GM19239 (cell line): ENCODE data around the gene FAM200A.
"Not testable (repeated sequence)": the region's sequence is repeated elsewhere in the genome, so short reads cannot be mapped to it uniquely, and the experiment has no call there.

Experiments used
- DNase-seq: peaks from one replicate; pipeline ENCODE4 v3.0.0; 2011; ENCODE audit warnings: low spot score; ENCODE audit not compliant: insufficient read length
- FAIRE-seq: peaks from 2 replicates; lab custom pipeline; 2011; peaks lifted over from hg19 to GRCh38; lab: Jason Lieb, UNC

The FAM200A gene

GRCh38 chr7:99560834-99561736 is 9.2 kb upstream of the FAM200A start:
- FAIRE-seq (no peak), DNase-seq (no peak)

GRCh38 chr7:99559175-99559915 is 7.4 kb upstream of the FAM200A start:
- DNase-seq, result no peak
- no peak for FAIRE-seq

GRCh38 chr7:99558306-99559174 is 6.6 kb upstream of the FAM200A start, which contains the start of gene ZNF655:
Gene ZNF655, plus strand, starts transcription at chr7:99558642. Its CDS starts 1,918 bp downstream, at chr7:99560560.
- FAIRE-seq (peak; percentile 72), DNase-seq (peak; percentile 82)

DNA sequence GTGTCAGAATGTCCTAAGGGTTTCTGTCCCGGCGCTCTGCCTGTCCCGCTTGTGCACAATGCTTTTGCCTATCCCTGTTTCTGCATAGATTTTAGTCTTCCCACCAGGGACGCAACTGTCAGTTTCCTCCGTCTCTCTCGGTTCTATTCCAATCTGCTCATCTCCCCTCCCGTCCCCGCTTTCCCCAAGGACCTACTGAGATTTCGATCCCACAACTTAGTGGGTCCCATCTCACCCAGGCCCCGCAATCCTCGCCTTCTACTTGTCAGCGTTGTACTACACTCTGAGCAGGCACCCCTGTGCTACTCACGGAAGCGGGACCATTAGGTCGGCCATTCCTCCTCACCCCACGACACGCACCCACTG is 6.0 kb upstream of the FAM200A start:
- no peak for FAIRE-seq
- no peak for DNase-seq

- no peak for FAIRE-seq
- DNase-seq, result no peak
Measured at GRCh38 chr7:99557196-99557607, 5.3 kb upstream of the FAM200A start.

DNA sequence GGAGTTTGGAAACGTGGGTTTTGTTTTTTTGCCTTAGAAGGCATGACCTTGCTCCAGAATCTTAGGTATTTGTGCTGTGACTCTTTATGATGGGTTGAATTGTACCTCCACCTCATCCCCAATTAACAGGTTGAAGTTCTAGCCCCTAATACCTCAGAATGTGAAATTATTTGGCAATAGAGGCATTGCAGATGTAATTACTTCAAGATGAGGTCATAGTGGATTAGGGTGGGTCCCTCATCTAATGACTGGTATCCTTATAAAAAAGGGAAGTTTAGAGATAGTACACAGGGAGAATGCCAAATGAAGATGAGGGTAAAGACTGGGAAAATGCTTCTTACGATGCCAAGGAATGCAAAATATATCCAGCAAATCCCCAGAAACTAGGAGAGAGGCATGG is 3.0 kb upstream of the FAM200A start:
- no peak for DNase-seq
- no peak for FAIRE-seq

GRCh38 chr7:99553039-99553438 is 1.1 kb upstream of the FAM200A start:
- no peak for FAIRE-seq
- DNase-seq, result no peak

DNA sequence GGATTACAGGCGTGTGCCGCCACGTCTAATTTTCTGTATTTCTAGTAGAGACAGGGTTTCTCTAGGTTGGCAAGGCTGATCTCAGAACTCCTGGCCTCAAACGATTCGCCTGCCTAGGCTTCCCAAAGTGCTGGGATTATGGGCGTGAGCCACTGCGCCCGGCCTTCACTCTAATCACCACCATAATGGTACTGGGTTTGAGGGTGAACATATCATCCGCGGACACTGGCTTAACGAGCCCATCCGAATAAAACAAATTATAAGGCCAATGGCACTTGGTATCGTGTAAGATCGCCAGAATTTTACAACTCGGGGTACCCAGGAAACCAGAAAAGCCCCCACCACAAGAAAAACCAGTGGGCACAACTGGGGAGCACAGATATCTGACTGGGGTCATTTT is 580 bp downstream of the FAM200A start:
- DNase-seq (no peak), FAIRE-seq (no peak)

GRCh38 chr7:99549545-99549944 is 2.4 kb downstream of the FAM200A start:
- not testable (repeated sequence) for FAIRE-seq, DNase-seq

GRCh38 chr7:99545308-99545707 is 6.6 kb downstream of the FAM200A start:
- DNase-seq, FAIRE-seq: not testable (repeated sequence)

GRCh38 chr7:99543916-99544315 is 8.0 kb downstream of the FAM200A start:
- DNase-seq (no peak), FAIRE-seq (no peak)

DNA sequence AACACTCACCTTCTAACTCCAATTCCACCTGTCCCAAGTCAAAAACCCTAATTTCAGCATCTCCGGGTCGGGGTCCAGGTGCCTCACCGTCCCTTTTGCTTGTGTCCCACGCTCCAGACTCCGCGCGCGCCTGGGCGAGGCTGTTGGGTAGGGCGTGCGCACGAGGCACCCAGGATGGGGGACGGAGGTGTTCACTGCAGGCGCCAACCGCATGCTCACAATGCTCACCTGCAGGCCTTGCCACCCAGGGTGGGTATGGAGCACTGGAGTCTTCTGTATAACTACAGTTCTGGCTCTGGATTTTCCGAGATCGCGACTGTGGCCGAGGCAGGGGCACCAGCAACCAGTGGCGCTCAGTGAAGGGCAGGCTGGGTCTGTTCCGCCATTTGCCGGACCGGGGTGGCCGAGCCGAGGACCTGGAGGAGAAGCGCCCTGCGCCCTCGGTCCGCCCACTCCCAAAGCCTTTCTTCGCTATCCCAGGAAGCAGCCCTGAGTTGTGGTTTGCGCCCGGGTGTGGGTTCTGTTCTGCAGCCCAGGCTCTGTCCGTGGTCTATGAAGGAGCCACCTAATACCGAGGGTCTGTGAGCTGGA is 8.7 kb downstream of the FAM200A start:
- DNase-seq (no peak), FAIRE-seq (no peak)

DNA sequence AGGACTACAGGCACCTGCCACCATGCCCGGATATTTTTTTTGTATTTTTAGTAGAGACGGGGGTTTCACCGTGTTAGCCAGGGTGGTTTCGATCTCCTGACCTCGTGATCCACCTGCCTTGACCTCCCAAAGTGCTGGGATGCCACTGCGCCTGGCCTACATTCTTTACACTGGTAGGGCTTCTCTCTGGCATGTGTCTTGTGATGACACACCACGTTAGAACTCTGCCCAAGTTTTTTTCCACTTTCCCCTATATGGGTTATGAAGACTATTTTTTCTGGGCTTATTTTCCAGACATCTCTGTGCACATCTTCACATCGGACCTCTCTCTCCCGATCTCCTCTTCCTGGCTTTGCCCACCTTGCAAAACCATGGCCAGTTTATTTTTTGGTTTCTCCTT is 10.7 kb downstream of the FAM200A start:
- FAIRE-seq, result no peak
- no peak for DNase-seq

- DNase-seq (no peak), FAIRE-seq (no peak)
Measured at GRCh38 chr7:99540542-99540941, 11.4 kb downstream of the FAM200A start.

DNA sequence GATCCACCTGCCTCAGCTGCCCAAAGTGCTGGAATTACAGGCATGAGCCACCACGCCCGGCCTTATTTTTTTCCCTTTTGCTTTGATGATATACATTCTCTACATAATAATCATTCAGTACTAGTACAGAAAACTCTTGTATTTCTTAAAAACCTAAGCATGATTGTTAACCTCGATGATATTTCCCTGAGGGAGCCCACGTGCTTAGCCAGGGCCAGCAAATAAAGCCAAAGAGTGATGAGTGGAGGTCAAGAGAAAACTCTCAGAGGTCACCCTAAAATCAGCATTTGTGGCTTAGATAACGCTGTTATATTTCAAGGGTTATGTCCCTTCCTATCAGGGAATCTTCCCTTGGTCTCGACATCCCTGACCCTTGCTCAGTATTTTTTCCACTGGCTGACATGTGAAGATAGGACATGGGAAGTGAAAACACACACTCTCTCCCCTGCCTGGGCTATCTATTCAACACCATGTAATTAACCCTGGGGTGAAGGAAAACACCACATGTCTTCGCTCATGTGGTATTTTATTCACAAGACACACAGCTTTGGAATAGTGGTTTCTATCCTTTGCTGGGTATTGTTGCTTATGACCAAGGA is 12.6 kb downstream of the FAM200A start:
- DNase-seq, result no peak
- FAIRE-seq, result no peak

DNA sequence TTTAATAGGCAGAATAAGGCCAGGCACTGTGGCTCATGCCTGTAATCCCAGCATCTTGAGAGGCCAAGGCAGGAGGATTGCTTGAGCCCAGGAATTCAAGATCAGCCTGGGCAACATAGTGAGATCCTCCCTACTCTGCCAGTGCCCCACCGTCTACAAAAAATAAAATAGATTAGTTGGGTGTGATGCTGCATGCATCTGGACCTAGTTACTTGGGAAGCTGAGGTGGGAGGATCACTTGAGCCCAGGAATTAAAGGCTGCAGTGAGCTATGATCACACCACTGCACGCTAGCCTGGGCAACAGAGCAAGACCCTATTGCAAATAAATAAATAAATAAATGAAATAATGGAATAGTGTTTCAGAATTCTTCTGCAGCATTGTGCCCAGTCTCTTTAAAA is 16.2 kb downstream of the FAM200A start:
- no peak for FAIRE-seq
- DNase-seq, result no peak

DNA sequence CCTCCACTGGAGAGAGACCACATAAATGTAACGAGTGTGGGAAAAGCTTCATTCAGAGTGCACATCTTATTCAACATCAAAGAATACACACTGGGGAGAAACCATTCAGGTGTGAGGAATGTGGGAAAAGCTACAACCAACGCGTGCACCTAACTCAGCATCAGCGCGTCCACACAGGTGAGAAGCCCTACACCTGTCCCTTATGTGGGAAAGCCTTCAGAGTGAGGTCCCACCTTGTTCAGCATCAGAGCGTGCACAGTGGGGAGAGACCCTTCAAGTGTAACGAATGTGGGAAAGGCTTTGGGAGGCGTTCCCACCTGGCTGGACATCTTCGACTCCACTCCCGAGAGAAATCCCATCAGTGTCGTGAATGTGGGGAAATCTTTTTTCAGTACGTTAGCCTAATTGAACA is 20.6 kb downstream of the FAM200A start:
- FAIRE-seq (no peak), DNase-seq (no peak)

DNA sequence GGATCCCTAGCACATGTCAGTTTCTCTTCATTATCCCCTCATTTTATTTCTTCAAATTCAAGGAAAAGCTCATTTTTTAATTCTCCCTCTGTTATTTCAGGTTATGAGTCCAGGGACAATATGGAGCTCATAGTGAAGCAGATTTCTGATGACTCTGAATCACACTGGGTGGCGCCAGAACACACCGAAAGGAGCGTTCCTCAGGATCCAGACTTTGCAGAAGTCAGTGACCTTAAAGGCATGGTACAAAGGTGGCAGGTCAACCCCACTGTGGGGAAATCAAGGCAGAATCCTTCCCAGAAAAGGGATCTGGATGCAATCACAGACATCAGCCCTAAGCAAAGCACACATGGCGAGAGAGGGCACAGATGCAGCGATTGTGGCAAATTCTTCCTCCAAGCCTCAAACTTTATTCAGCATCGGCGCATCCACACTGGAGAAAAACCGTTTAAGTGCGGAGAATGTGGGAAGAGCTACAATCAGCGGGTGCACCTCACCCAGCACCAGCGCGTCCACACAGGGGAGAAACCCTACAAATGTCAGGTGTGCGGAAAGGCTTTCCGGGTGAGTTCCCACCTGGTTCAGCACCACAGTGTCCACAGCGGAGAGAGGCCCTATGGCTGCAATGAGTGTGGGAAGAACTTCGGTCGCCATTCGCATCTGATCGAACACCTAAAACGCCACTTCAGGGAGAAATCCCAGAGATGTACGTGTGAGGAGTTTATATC is 26.0 kb downstream of the FAM200A start:
- no peak for FAIRE-seq

DNA sequence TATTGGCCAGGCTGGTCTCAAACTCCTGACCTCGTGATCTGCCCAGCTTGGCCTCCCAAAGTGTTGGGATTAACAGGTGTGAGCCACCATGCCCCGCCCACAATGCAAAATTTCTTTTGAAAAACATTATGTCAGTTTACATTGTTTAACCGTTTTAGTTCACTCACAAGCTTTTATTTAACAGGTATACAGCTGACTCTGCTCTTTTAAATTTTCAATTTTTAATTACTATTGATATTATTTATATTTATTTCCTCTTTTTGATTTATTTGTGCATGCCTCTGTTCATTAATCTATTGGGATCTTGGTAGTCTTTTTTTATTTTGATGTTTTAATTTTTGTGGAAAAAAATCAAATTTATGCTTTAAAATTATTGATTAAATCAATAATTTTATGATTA is 30.5 kb downstream of the FAM200A start:
- DNase-seq (no peak), FAIRE-seq (no peak)

More for the DNA sequence above, 26.0 kb downstream of the FAM200A start:
- DNase-seq, result no peak
